ENCODE results near the gene MED17.
"Not testable (repeated sequence)": the region's sequence is repeated elsewhere in the genome, so short reads cannot be mapped to it uniquely, and the experiment has no call there.

The MED17 gene

GRCh38 chr11:93784145-93784934, at the start of gene MED17:
Gene MED17, plus strand, starts transcription at chr11:93784282. Its CDS starts 232 bp downstream, at chr11:93784514.
- peak; percentile 94 for DNase-seq

GRCh38 chr11:93734427-93735222, 49.5 kb upstream of the MED17 start:
- no peak for DNase-seq

- DNase-seq = no peak
Measured at GRCh38 chr11:93735627-93736026, 48.5 kb upstream of the MED17 start.

- no peak for DNase-seq
Measured at GRCh38 chr11:93736129-93736528, 48.0 kb upstream of the MED17 start.

GRCh38 chr11:93737904-93738612, 46.0 kb upstream of the MED17 start:
- DNase-seq = peak; percentile 18

- DNase-seq = no peak
Measured at GRCh38 chr11:93738647-93739081, 45.4 kb upstream of the MED17 start.

- DNase-seq = peak; percentile 87
Measured at GRCh38 chr11:93740031-93740729, 43.9 kb upstream of the MED17 start.

GRCh38 chr11:93740730-93741093, 43.4 kb upstream of the MED17 start:
- peak; percentile 80 for DNase-seq

- DNase-seq = peak; percentile 99
Measured at GRCh38 chr11:93741094-93741881, 42.8 kb upstream of the MED17 start, which contains the start of the genes C11orf54 and TAF1D. Gene C11orf54, plus strand, starts transcription at chr11:93741672. Its CDS starts 5,722 bp downstream, at chr11:93747394. Gene TAF1D, minus strand, starts transcription at chr11:93741495. Its CDS starts 2,191 bp downstream, at chr11:93739304.

- DNase-seq = peak; percentile 58
Measured at GRCh38 chr11:93741882-93742226, 42.2 kb upstream of the MED17 start.

GRCh38 chr11:93743291-93743690, 40.8 kb upstream of the MED17 start:
- DNase-seq = no peak

GRCh38 chr11:93744669-93745004, 39.4 kb upstream of the MED17 start:
- DNase-seq = no peak

GRCh38 chr11:93745005-93745755, 38.9 kb upstream of the MED17 start:
- DNase-seq = not testable (repeated sequence)

- DNase-seq = no peak
Measured at GRCh38 chr11:93746101-93746500, 38.0 kb upstream of the MED17 start.

GRCh38 chr11:93747122-93747521, 37.0 kb upstream of the MED17 start:
- no peak for DNase-seq

GRCh38 chr11:93751001-93751400, 33.1 kb upstream of the MED17 start:
- no peak for DNase-seq

- DNase-seq = no peak
Measured at GRCh38 chr11:93753241-93753640, 30.8 kb upstream of the MED17 start.

GRCh38 chr11:93756748-93757147, 27.3 kb upstream of the MED17 start:
- DNase-seq = no peak

- no peak for DNase-seq
Measured at GRCh38 chr11:93757301-93757700, 26.8 kb upstream of the MED17 start.

- no peak for DNase-seq
Measured at GRCh38 chr11:93757924-93758865, 25.9 kb upstream of the MED17 start.

Measured in RPMI8226 (cell line).